ENCODE data around the gene TMEM131.
A peak's percentile ranks its signal among the peaks of the same experiment; 100 is the strongest.

The TMEM131 gene

GRCh38 chr2:97754690-97755346, 240.9 kb downstream of the TMEM131 start:
- DNase-seq, result no peak

- DNase-seq, result no peak
Measured at GRCh38 chr2:97752342-97753334, 243.1 kb downstream of the TMEM131 start.

GRCh38 chr2:97751752-97752151, 244.0 kb downstream of the TMEM131 start:
- peak; percentile 78 for DNase-seq

- no peak for DNase-seq
Measured at GRCh38 chr2:97750017-97750416, 245.7 kb downstream of the TMEM131 start.

GRCh38 chr2:97749581-97749980, 246.2 kb downstream of the TMEM131 start:
- DNase-seq, result no peak

DNA sequence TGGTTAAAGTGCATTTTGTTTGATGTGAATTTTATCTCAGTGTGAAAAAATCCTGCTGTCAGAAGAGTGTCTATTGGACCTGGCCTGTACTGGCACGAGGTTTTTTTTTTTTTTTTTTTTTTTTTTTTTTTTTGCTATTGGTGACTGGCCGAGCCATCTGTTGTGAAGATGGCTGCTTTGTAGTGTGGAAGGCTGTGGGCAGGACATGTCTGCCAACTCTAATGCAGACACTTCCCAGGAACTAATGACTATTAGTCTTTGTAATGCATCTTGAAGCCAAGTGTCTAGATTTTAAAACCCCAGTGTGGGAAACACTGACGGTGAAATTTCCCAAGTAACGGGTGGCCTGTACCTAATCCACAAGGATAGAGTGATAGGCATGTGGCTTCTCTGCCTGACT, 248.0 kb downstream of the TMEM131 start:
- no peak for DNase-seq

DNA sequence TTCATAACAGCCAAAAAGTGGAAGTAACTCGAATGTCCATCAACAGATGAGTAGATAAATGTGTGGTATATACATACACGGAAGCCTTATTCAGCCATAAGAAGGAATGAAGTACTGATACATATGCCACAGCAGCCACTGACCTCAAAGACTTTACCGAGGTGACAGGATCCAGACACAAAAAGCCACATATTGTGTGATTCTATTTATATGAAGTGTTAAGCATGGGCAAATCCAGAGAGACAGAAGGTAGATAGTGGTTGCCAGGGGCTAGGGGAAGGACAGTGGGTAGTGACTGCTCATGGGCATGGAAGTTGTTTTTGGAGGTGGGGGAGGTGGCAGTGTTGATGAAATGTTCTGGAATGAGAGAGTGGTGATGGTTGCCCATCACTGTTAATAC, 248.5 kb downstream of the TMEM131 start:
- DNase-seq, result no peak

- no peak for DNase-seq
Measured at GRCh38 chr2:97745474-97746174, 250.1 kb downstream of the TMEM131 start.

DNA sequence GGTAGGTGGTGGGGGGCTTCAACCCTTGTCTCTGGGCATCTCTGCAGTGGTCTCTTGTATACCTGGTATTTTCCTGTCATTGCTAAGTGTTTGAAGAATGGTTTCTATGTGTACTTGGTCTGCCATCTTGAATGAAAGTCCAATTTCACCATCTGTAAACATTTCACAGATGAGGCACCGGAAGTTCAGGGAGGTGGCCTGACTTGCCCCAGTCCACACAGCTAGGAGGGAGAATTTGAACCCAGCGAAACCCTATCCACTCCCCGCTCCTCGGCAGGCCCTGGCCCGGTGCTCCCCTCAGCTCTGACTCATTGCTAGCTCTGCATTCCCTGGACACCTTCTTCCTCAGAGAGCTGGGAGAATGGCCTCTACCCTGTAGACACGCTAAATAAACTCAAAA, 251.8 kb downstream of the TMEM131 start:
- DNase-seq, result no peak

DNA sequence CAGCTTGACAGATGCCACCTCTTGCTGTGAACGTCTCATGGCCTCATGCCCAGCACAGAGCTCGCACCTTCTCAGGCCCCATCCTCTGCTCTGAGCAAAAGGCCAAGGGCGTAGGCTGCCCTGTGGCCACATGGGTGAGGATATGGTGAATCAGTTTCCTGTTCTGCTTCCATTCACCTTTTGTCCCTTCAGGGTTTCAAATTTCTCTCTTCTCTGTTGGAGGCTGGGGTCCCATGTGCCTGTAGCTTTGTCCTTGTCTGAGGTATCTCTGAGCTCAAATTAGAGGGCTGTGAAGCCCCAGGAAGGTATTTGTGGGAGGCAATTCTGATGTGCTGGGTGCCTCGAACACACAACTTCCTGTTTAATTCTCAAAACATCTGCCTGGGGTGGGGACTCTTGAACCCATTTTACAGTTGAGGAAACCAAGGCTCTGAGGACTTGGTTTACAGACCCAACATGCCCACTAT, 253.3 kb downstream of the TMEM131 start:
- DNase-seq, result no peak

- DNase-seq, result no peak
Measured at GRCh38 chr2:97741686-97742085, 254.1 kb downstream of the TMEM131 start.

DNA sequence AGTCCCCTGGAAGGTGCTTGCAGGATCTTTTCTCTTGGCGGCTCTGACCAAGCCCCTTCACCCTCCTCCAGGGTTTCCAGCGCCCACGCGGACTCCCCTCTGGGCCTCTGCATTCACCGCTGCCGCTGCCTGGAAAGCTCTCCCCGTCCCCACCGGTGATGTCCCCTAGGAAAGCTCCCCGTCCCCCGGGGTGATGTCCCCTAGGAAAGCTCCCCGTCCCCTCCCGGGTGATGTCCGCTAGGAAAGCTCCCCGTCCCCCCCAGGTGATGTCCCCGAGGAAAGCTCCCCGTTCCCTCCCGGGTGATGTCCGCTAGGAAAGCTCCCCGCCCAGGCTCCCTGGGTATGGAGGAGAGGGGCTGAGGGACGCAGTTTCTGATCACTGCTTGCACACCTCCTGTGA, 254.5 kb downstream of the TMEM131 start:
- DNase-seq, result no peak

DNA sequence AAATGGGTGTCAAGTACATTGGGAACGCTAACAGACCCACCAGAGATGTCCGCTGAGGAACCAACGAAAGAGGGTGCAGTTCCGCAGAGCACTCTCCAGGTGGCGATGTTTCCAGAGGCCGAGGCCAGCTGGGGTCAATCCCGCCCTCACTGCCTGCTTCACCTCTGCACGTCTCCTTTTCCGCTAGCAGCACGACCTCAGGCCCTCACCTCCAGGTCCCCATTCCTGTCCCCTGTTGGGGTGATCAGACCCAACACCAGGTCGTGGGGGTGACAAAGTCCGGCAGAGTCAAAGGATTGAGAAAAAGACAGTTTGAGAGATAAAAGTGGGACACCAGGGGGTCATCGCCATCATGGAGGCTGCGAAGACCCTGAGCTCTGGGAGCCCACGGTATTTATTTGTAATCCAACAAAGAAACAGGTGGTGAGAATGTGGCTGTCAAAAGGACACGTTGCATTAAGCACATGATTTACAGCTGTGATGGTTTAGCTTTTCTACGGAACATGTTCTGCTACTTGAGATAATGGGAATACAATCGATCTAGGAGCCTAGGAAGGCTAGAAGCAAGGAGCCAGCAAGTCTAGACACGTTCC, 255.1 kb downstream of the TMEM131 start:
- peak; percentile 44 for DNase-seq

GRCh38 chr2:97739893-97740245, 255.9 kb downstream of the TMEM131 start:
- no peak for DNase-seq

- DNase-seq, result no peak
Measured at GRCh38 chr2:97739020-97739892, 256.5 kb downstream of the TMEM131 start.

GRCh38 chr2:97738179-97739019, 257.3 kb downstream of the TMEM131 start:
- no peak for DNase-seq

GRCh38 chr2:97737421-97738178, 258.1 kb downstream of the TMEM131 start:
- DNase-seq, result no peak

DNA sequence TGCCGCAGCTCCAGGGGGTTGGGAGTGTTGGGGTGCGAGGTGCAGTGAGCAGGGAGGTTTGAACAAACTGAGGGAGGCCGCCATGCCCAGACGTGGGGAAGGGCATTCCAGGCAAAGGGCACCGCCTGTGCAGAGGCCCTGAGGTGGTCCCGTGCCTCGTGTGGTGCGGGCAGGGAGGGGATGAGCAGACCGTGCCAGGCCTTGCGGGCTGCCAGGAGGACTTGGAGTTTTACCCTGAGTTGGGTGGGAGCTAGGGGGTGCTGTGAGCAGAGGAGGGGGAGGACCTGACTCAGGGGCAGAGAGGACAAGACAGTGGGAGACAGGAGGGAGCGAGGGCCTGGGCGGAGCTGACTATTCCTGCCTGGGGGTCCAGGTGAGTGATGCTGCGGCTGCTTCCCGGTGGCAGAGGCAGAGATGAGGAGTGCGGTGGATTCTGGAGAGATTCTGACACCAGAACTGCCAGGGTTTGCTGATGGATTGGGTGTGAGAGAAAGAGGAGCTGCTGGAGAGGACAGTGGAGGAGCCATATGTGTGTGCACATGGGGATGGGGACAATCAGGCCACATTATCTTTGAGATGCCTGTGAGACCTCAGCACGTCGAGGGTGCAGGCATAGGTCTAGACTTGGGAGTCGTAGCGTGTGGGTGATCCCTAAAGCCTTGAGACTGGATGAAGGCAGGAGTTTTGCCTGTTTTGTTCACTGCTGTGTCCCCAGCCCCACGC, 259.0 kb downstream of the TMEM131 start:
- no peak for DNase-seq

- no peak for DNase-seq
Measured at GRCh38 chr2:97736185-97736584, 259.6 kb downstream of the TMEM131 start.

GRCh38 chr2:97735161-97735561, 260.6 kb downstream of the TMEM131 start:
- DNase-seq, result no peak

All from NCI-H2029 (cell line).